Liver (tissue), 3 donors: ENCODE results near the gene PPA1.

ENCODE experiments used
- ATF3 ChIP-seq: IDR thresholded peaks from 2 replicates; pipeline ENCODE4 v1.6.1; 2016; ENCODE audit warnings: antibody characterized with exemption
- HNF4A ChIP-seq, 2 donors: conservative IDR thresholded peaks; 2 replicates each; pipeline ENCODE4 v1.6.1; 2016; ENCODE audit warnings: antibody characterized with exemption in 2 of 2, mild to moderate bottlenecking in 2 of 2
- HNF4G ChIP-seq: IDR thresholded peaks from 2 replicates; pipeline ENCODE4 v1.6.1; 2016; ENCODE audit warnings: antibody characterized with exemption
- NR2F2 ChIP-seq: IDR thresholded peaks from 2 replicates; pipeline ENCODE4 v1.6.1; 2016; ENCODE audit warnings: antibody characterized with exemption
- TAF1 ChIP-seq: conservative IDR thresholded peaks from 2 replicates; pipeline ENCODE4 v1.6.1; 2016; ENCODE audit warnings: antibody characterized with exemption, mild to moderate bottlenecking
- YY1 ChIP-seq: IDR thresholded peaks from 2 replicates; pipeline ENCODE4 v1.6.1; 2016; ENCODE audit warnings: antibody characterized with exemption, mild to moderate bottlenecking
- TF ChIP-seq, protein P1 (sequence below): fragments of 150-350 bp; IDR thresholded peaks from 2 replicates; pipeline ENCODE4 v1.5.1; 2017; ENCODE audit warnings: improper control_type of control experiment, low read depth, low read length; ENCODE audit not compliant: missing input control
- TF ChIP-seq, protein P2 (sequence below): IDR thresholded peaks from 2 replicates; pipeline ENCODE4 v1.6.1; 2016; ENCODE audit warnings: antibody characterized with exemption
- TF ChIP-seq, protein P3 (sequence below): IDR thresholded peaks from 2 replicates; pipeline ENCODE4 v1.6.1; 2016; ENCODE audit warnings: antibody characterized with exemption, mild to moderate bottlenecking
- donor health status: healthy.
- donor health status: healthy.

GRCh38 chr10:70223728-70224127 is 9.5 kb downstream of the PPA1 start:
- TF ChIP-seq, protein P1, sequence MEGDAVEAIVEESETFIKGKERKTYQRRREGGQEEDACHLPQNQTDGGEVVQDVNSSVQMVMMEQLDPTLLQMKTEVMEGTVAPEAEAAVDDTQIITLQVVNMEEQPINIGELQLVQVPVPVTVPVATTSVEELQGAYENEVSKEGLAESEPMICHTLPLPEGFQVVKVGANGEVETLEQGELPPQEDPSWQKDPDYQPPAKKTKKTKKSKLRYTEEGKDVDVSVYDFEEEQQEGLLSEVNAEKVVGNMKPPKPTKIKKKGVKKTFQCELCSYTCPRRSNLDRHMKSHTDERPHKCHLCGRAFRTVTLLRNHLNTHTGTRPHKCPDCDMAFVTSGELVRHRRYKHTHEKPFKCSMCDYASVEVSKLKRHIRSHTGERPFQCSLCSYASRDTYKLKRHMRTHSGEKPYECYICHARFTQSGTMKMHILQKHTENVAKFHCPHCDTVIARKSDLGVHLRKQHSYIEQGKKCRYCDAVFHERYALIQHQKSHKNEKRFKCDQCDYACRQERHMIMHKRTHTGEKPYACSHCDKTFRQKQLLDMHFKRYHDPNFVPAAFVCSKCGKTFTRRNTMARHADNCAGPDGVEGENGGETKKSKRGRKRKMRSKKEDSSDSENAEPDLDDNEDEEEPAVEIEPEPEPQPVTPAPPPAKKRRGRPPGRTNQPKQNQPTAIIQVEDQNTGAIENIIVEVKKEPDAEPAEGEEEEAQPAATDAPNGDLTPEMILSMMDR = no peak
- TF ChIP-seq ATF3 (no peak), HNF4G (no peak), TAF1 (no peak), HNF4A (conservative IDR thresholded peaks at IDR 0.05) (no peak), YY1 (no peak), NR2F2 (no peak)
- TF ChIP-seq, protein P2, sequence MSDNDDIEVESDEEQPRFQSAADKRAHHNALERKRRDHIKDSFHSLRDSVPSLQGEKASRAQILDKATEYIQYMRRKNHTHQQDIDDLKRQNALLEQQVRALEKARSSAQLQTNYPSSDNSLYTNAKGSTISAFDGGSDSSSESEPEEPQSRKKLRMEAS = no peak
- TF ChIP-seq, protein P3, sequence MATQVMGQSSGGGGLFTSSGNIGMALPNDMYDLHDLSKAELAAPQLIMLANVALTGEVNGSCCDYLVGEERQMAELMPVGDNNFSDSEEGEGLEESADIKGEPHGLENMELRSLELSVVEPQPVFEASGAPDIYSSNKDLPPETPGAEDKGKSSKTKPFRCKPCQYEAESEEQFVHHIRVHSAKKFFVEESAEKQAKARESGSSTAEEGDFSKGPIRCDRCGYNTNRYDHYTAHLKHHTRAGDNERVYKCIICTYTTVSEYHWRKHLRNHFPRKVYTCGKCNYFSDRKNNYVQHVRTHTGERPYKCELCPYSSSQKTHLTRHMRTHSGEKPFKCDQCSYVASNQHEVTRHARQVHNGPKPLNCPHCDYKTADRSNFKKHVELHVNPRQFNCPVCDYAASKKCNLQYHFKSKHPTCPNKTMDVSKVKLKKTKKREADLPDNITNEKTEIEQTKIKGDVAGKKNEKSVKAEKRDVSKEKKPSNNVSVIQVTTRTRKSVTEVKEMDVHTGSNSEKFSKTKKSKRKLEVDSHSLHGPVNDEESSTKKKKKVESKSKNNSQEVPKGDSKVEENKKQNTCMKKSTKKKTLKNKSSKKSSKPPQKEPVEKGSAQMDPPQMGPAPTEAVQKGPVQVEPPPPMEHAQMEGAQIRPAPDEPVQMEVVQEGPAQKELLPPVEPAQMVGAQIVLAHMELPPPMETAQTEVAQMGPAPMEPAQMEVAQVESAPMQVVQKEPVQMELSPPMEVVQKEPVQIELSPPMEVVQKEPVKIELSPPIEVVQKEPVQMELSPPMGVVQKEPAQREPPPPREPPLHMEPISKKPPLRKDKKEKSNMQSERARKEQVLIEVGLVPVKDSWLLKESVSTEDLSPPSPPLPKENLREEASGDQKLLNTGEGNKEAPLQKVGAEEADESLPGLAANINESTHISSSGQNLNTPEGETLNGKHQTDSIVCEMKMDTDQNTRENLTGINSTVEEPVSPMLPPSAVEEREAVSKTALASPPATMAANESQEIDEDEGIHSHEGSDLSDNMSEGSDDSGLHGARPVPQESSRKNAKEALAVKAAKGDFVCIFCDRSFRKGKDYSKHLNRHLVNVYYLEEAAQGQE = no peak
